NB4 (cell line): Measurements from ENCODE around the gene DAP.

ENCODE experiments used
- POLR2A ChIP-seq: IDR thresholded peaks from 2 replicates; pipeline ENCODE4 v1.6.1; 2011; ENCODE audit warnings: mild to moderate bottlenecking; ENCODE audit not compliant: insufficient read length; ENCODE audit errors: extremely low read depth
- TF ChIP-seq, protein P1 (sequence below): IDR thresholded peaks from one replicate; pipeline ENCODE4 v1.5.1; 2012; ENCODE audit warnings: low read depth, low read length
- TF ChIP-seq, protein P2 (sequence below): IDR thresholded peaks from 2 replicates; pipeline ENCODE4 v1.6.1; 2011; ENCODE audit warnings: low read depth, low read length

DNA sequence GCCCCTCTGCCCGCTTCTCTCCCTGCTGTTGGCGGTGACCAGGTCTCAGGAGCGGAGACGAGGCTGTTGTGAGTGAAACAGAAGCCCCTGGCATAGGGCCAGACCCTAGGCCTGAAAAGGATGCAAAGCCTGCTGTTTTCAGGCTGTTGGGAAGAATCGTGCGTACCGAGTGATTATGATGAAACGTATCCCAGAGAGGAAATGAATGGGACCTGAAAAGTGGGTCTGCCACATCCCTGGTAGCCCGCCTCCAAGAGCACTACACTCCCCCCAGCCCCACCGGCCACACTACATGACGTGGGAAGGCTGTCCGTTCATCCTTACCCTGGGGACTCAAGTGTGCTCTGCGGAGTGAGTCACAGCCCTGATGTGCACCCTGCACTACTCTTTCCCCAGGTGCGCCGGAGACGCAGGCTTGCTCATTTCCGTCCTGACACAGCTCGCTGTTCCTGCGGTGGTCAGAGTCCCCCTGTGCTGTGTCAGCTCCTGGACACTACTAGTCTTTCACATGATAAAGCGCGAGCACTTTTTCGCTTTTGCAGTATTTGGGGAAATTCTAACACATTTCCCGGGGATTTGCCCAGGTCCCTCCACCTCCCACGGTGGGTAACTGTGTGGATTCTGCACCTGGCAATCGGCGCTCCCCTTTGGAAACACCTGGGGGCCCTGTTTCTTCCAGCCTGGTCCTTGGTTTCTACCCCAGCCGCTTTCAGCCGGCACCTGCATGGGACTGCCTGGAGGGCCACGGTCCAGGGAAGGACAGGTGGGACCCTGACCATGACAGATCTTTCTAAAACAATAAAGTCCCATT lies 105.7 kb downstream of the DAP start:
- TF ChIP-seq, protein P1, sequence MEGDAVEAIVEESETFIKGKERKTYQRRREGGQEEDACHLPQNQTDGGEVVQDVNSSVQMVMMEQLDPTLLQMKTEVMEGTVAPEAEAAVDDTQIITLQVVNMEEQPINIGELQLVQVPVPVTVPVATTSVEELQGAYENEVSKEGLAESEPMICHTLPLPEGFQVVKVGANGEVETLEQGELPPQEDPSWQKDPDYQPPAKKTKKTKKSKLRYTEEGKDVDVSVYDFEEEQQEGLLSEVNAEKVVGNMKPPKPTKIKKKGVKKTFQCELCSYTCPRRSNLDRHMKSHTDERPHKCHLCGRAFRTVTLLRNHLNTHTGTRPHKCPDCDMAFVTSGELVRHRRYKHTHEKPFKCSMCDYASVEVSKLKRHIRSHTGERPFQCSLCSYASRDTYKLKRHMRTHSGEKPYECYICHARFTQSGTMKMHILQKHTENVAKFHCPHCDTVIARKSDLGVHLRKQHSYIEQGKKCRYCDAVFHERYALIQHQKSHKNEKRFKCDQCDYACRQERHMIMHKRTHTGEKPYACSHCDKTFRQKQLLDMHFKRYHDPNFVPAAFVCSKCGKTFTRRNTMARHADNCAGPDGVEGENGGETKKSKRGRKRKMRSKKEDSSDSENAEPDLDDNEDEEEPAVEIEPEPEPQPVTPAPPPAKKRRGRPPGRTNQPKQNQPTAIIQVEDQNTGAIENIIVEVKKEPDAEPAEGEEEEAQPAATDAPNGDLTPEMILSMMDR, result no peak
- TF ChIP-seq POLR2A, result no peak
- TF ChIP-seq, protein P2, sequence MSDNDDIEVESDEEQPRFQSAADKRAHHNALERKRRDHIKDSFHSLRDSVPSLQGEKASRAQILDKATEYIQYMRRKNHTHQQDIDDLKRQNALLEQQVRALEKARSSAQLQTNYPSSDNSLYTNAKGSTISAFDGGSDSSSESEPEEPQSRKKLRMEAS, result no peak
